A549 (cell line): Measurements from ENCODE around the gene MYEF2. TPM values are rescaled to one million over a fixed set of nuclear protein-coding genes. Genes with fewer than 3 reads are reported as not detected.
A peak's percentile ranks its signal among the peaks of the same experiment; 100 is the strongest.

Experiments
- ATAC-seq, 2 experiments: fragments of 200-7000 bp in 1 of 2; fragments of >200 bp in 1 of 2; cut with Nextera tagmentation in 1 of 2; cut with Tn5 transposase in 1 of 2; 3 replicates each; pipeline versions ENCODE4 v1.8.0 to v1.9.1; 2018 to 2020; ENCODE audit warnings: mild to moderate bottlenecking in 1 of 2, moderate library complexity in 1 of 2
- CTCF ChIA-PET: fragments of 300-600 bp; sonication (Branson Sonifier 250); formaldehyde crosslinking; extraction: SDS; loops from one replicate; lab custom pipeline; 2021; ENCODE audit warnings: antibody characterized with exemption, inconsistent platforms; lab: Yijun Ruan, JAX
- POLR2A ChIA-PET: fragments of 350-600 bp; formaldehyde crosslinking; extraction: SDS; loops from one replicate; lab custom pipeline; 2021; ENCODE audit warnings: antibody characterized with exemption, inconsistent platforms; lab: Yijun Ruan, JAX
- DNase-seq, 2 experiments: peaks; one replicate each; pipeline versions ENCODE4 v3.0.0 to v3.0.0-alpha.2; 2011 to 2016; ENCODE audit warnings: low read depth in 1 of 2, low spot score in 1 of 2
- FAIRE-seq: peaks from 2 replicates; lab custom pipeline; 2011; peaks lifted over from hg19 to GRCh38; lab: Jason Lieb, UNC
- H3K27ac ChIP-seq, 2 experiments: fragments of >200 bp; sonication (Bioruptor Twin); formaldehyde crosslinking; 3 replicates each; pipeline ENCODE4 v1.5.1; 2016 to 2017
- H3K4me1 ChIP-seq: fragments of >200 bp; sonication (Bioruptor Twin); formaldehyde crosslinking; 3 replicates; pipeline ENCODE4 v1.6.1; 2016
- H3K4me2 ChIP-seq: fragments of >200 bp; sonication (Bioruptor Twin); formaldehyde crosslinking; 3 replicates; pipeline ENCODE4 v1.6.1; 2016
- H3K4me3 ChIP-seq: fragments of >200 bp; sonication (Bioruptor Twin); formaldehyde crosslinking; 3 replicates; pipeline ENCODE4 v1.5.1; 2016
- H3K9me3 ChIP-seq: fragments of >200 bp; sonication (Bioruptor Twin); formaldehyde crosslinking; 3 replicates; pipeline ENCODE4 v1.6.1; 2016
- ATOH8 ChIP-seq: fragments of 250-450 bp; sonication (Bioruptor Pico); IDR thresholded peaks from 2 replicates; pipeline ENCODE4 v1.5.0; 2020; ENCODE audit warnings: low read depth, mild to moderate bottlenecking, moderate library complexity
- BCL3 ChIP-seq: fragments of >200 bp; sonication (Bioruptor Twin); formaldehyde crosslinking; IDR thresholded peaks from 3 replicates; pipeline ENCODE4 v1.6.1; 2016
- BHLHE40 ChIP-seq: IDR thresholded peaks from 2 replicates; pipeline ENCODE4 v1.6.1; 2012; ENCODE audit warnings: low read depth, low read length, inconsistent platforms
- CBX2 ChIP-seq: fragments of 200-600 bp; sonication (generic); IDR thresholded peaks from 2 replicates; pipeline ENCODE4 v1.6.1; 2016; ENCODE audit warnings: low read depth, mild to moderate bottlenecking, borderline replicate concordance
- CHD2 ChIP-seq: fragments of 150-350 bp; IDR thresholded peaks from 2 replicates; pipeline ENCODE4 v1.6.1; 2014; ENCODE audit warnings: low read length; ENCODE audit not compliant: partially characterized antibody
- EHMT2 ChIP-seq: fragments of 200-600 bp; sonication (generic); IDR thresholded peaks from 2 replicates; pipeline ENCODE4 v1.6.1; 2016; ENCODE audit warnings: antibody characterized with exemption, low read depth, mild to moderate bottlenecking, moderate library complexity
- ELK1 ChIP-seq: fragments of 150-350 bp; IDR thresholded peaks from 2 replicates; pipeline ENCODE4 v1.6.1; 2014; ENCODE audit warnings: low read depth, mild to moderate bottlenecking, low read length
- EP300 ChIP-seq, 2 experiments: fragments of >200 bp; sonication (Bioruptor Twin); formaldehyde crosslinking; IDR thresholded peaks; 2 replicates in 1 of 2; 3 replicates in 1 of 2; pipeline ENCODE4 v1.6.1; 2016 to 2017
- GATA3 ChIP-seq: IDR thresholded peaks from 2 replicates; pipeline ENCODE4 v1.6.1; 2012; ENCODE audit warnings: borderline replicate concordance
- HOXA7 ChIP-seq: fragments of 250-450 bp; sonication (Bioruptor Pico); IDR thresholded peaks from 2 replicates; pipeline ENCODE4 v1.5.0; 2020; ENCODE audit warnings: mild to moderate bottlenecking, moderate library complexity
- HOXB5 ChIP-seq: fragments of 250-450 bp; sonication (Bioruptor Pico); IDR thresholded peaks from 2 replicates; pipeline ENCODE4 v1.5.0; 2020; ENCODE audit warnings: mild to moderate bottlenecking, moderate library complexity
- JUNB ChIP-seq: fragments of >200 bp; sonication (Bioruptor Twin); formaldehyde crosslinking; IDR thresholded peaks from 2 replicates; pipeline ENCODE4 v1.6.1; 2016
- KDM1A ChIP-seq: fragments of 200-600 bp; sonication (generic); IDR thresholded peaks from 2 replicates; pipeline ENCODE4 v1.6.1; 2016; ENCODE audit warnings: low read depth, mild to moderate bottlenecking
- MAFK ChIP-seq: fragments of 450-650 bp; IDR thresholded peaks from 2 replicates; pipeline ENCODE4 v1.6.1; 2014; ENCODE audit not compliant: partially characterized antibody
- MAZ ChIP-seq: fragments of 150-350 bp; IDR thresholded peaks from 2 replicates; pipeline ENCODE4 v1.6.1; 2014; ENCODE audit warnings: antibody characterized with exemption, low read depth, low read length, borderline replicate concordance
- NR3C1 ChIP-seq: fragments of >200 bp; sonication (Bioruptor Twin); formaldehyde crosslinking; IDR thresholded peaks from 3 replicates; pipeline ENCODE4 v1.6.1; 2017
- PHF8 ChIP-seq: fragments of 200-600 bp; sonication (generic); IDR thresholded peaks from 2 replicates; pipeline ENCODE4 v1.6.1; 2016; ENCODE audit warnings: low read depth, mild to moderate bottlenecking, antibody characterized with exemption, moderate library complexity, borderline replicate concordance
- POLR2A ChIP-seq: IDR thresholded peaks from 2 replicates; pipeline ENCODE4 v1.6.1; 2012; ENCODE audit warnings: mild to moderate bottlenecking, low read length
- RAD21 ChIP-seq, 2 experiments: fragments of >200 bp in 1 of 2; sonication (Bioruptor Twin) in 1 of 2; formaldehyde crosslinking in 1 of 2; IDR thresholded peaks in 1 of 2; conservative IDR thresholded peaks in 1 of 2; 2 replicates in 1 of 2; 3 replicates in 1 of 2; pipeline ENCODE4 v1.6.1; 2012 to 2018; ENCODE audit warnings: inconsistent platforms in 1 of 2
- RCOR1 ChIP-seq: fragments of 150-350 bp; IDR thresholded peaks from 2 replicates; pipeline ENCODE4 v1.6.1; 2014; ENCODE audit warnings: antibody characterized with exemption, low read length, low read depth
- SREBF2 ChIP-seq: fragments of 450-650 bp; IDR thresholded peaks from 2 replicates; pipeline ENCODE4 v1.6.1; 2014; ENCODE audit warnings: mild to moderate bottlenecking, moderate library complexity
- USF2 ChIP-seq: fragments of 450-650 bp; IDR thresholded peaks from 2 replicates; pipeline ENCODE4 v1.6.1; 2014; ENCODE audit warnings: antibody characterized with exemption
- ZFP36 ChIP-seq: fragments of 450-650 bp; IDR thresholded peaks from 2 replicates; pipeline ENCODE4 v1.6.1; 2014; ENCODE audit warnings: borderline replicate concordance; ENCODE audit not compliant: partially characterized antibody
- WGBS: methylation state at CpG from one replicate; pipeline ENCODE4 v1.1.6; 2017; ENCODE audit errors: missing lambda C conversion rate; 5-methylcytosine and 5-hydroxymethylcytosine counted together
- polyA plus RNA-seq, 4 experiments: library from polyadenylated mRNA; depleted of rRNA in 3 of 4; stranded (reverse); fragments of >200 nt; fragmentation: RNase III in 1 of 4; extraction: RNeasy Plus Mini Kit Qiagen cat#74134 plus additional on column Dnase treatment in 1 of 4; gene quantifications; 2 replicates in 3 of 4; 3 replicates in 1 of 4; pipeline ENCODE4 v1.2.3, GENCODE V29; 2011 to 2017

MYEF2 gene
- polyA plus RNA-seq, 2 of the 4 experiments (the other 2 are of a cell fraction): 50.0 to 56.1 TPM

GRCh38 chr15:48089702-48090101, 88.4 kb downstream of the MYEF2 start (continued):
- TF ChIP-seq ELK1 (no peak), BCL3 (no peak), CBX2 (no peak), CHD2 (no peak), JUNB (no peak), SREBF2 (no peak)
- TF ChIP-seq, all 56 proteins: peak for 0

- DNase-seq (no peak), ATAC-seq (no peak)
Observed at GRCh38 chr15:48087844-48088243, 90.3 kb downstream of the MYEF2 start.

GRCh38 chr15:48086576-48086975, 91.5 kb downstream of the MYEF2 start:
- no peak overlapping the region for H3K27ac ChIP-seq
- DNase-seq (no peak), FAIRE-seq (no peak), ATAC-seq (no peak)
- no peak for TF ChIP-seq GATA3
- peak; percentile 87 for TF ChIP-seq MAFK
- H3K9me3 ChIP-seq: no peaks in the 10 kb centered on the region
- no peaks in the 10 kb centered on the region for H3K4me1 ChIP-seq
- POLR2A ChIA-PET: no interaction called here
- H3K4me3 ChIP-seq: no peak overlapping the region
- CTCF ChIA-PET: no interaction called here
- WGBS: 16% methylated on average over 5 of the region's 5 CpGs
- no peak overlapping the region for H3K4me2 ChIP-seq

More at GRCh38 chr15:48087844-48088243, 90.3 kb downstream of the MYEF2 start:
- Histone ChIP-seq H3K4me1 (no peaks in the 10 kb centered on the region), H3K9me3 (no peaks in the 10 kb centered on the region), H3K4me2 (no peak overlapping the region), H3K27ac (no peak overlapping the region), H3K4me3 (no peak overlapping the region)
- ChIA-PET POLR2A (no interaction called here), CTCF (no interaction called here)
- FAIRE-seq: no peak
- 26% methylated on average over 3 of the region's 3 CpGs for WGBS
- TF ChIP-seq ZFP36 (no peak), USF2 (no peak)

- ATAC-seq (no peak), DNase-seq (no peak)
- H3K9me3 ChIP-seq: no peaks in the 10 kb centered on the region
- no peak overlapping the region for H3K27ac ChIP-seq
- TF ChIP-seq BHLHE40 (no peak), NR3C1 (no peak), HOXA7 (no peak), ZFP36 (no peak), PHF8 (no peak), POLR2A (no peak), EP300 (IDR thresholded peaks at IDR 0.05) (no peak), ELK1 (no peak), KDM1A (no peak), RAD21 (conservative IDR thresholded peaks at IDR 0.05 in 1 of 2, IDR thresholded peaks at IDR 0.05 in 1 of 2) (no peak), RCOR1 (no peak), JUNB (no peak), ATOH8 (CRISPR knock-in tag) (no peak), EHMT2 (no peak), HOXB5 (CRISPR knock-in tag) (no peak), MAZ (no peak)
- TF ChIP-seq, all 56 proteins: peak for 0
- no peak for FAIRE-seq
- no peak overlapping the region for H3K4me2 ChIP-seq
- POLR2A ChIA-PET: no interaction called here
- no peak overlapping the region for H3K4me3 ChIP-seq
- WGBS: 16% methylated on average over 5 of the region's 5 CpGs
- CTCF ChIA-PET: interaction anchor here (1.0 kb wide), 1 partner anchor 96 kb away, joined by 3 read pairs; no protein-coding TSS in a partner anchor
- H3K4me1 ChIP-seq: no peaks in the 10 kb centered on the region
Observed at GRCh38 chr15:48086133-48086532, 92.0 kb downstream of the MYEF2 start.
